Panc1 (cell line): ENCODE results near the gene TAP2. TPM values are rescaled to one million over a fixed set of nuclear protein-coding genes. Genes with fewer than 3 reads are reported as not detected.

Experiments
- ATAC-seq: fragments of 200-7000 bp; cut with Tn5 transposase; 2 replicates; pipeline ENCODE4 v1.9.1; 2020; ENCODE audit warnings: mild to moderate bottlenecking, moderate library complexity
- BruUV-seq: library from RNA; stranded (reverse); fragments of 400-500 nt; replicated peaks from 2 replicates; lab custom pipeline; 2021; lab: Mats Ljungman, UMichigan
- CTCF ChIA-PET: fragments of 300-600 bp; sonication (Branson Sonifier 250); formaldehyde crosslinking; loops from one replicate; lab custom pipeline; 2022; ENCODE audit warnings: antibody characterized with exemption; lab: Charles Lee
- POLR2A ChIA-PET: fragments of 300-600 bp; sonication (Branson Sonifier 250); formaldehyde crosslinking; loops from one replicate; lab custom pipeline; 2022; ENCODE audit warnings: antibody characterized with exemption; lab: Charles Lee
- DNase-seq: peaks from one replicate; pipeline ENCODE4 v3.0.0-alpha.2; 2010; ENCODE audit warnings: low read depth, low spot score
- H3K27ac ChIP-seq: 2 replicates; pipeline ENCODE4 v1.5.1; 2011; ENCODE audit warnings: mild to moderate bottlenecking, low read length, inconsistent platforms
- H3K27me3 ChIP-seq: fragments of 200-500 bp; sonication (Bioruptor generic); 2 replicates; pipeline ENCODE4 v1.6.0; 2014; ENCODE audit warnings: low read length, inconsistent platforms; ENCODE audit not compliant: control insufficient read depth, insufficient read depth
- H3K36me3 ChIP-seq: fragments of 200-500 bp; sonication (Bioruptor generic); 2 replicates; pipeline ENCODE4 v1.5.1; 2014; ENCODE audit warnings: inconsistent platforms, mild to moderate bottlenecking, low read length, moderate library complexity; ENCODE audit not compliant: control insufficient read depth, insufficient read depth
- H3K4me1 ChIP-seq: 2 replicates; pipeline ENCODE4 v1.5.1; 2011; ENCODE audit warnings: inconsistent platforms, mild to moderate bottlenecking, low read length, moderate library complexity; ENCODE audit not compliant: control insufficient read depth, insufficient read depth
- H3K4me3 ChIP-seq, 2 experiments: 2 replicates each; pipeline ENCODE4 v1.5.1; 2011 to 2012; ENCODE audit warnings: low read depth in 2 of 2, low read length in 2 of 2, mild to moderate bottlenecking in 2 of 2, inconsistent platforms in 1 of 2, moderate library complexity in 1 of 2
- H3K9me3 ChIP-seq: fragments of 200-500 bp; sonication (Bioruptor generic); 2 replicates; pipeline ENCODE4 v1.5.1; 2014; ENCODE audit warnings: low read depth, mild to moderate bottlenecking, inconsistent platforms, low read length, moderate library complexity; ENCODE audit not compliant: control insufficient read depth, insufficient read depth
- POLR2AphosphoS5 ChIP-seq: IDR thresholded peaks from 2 replicates; pipeline ENCODE4 v1.6.1; 2012; ENCODE audit warnings: mild to moderate bottlenecking, low read depth, low read length, moderate library complexity
- REST ChIP-seq, 2 experiments: IDR thresholded peaks; 2 replicates each; pipeline ENCODE4 v1.6.1; 2011 to 2012; ENCODE audit warnings: low read depth in 2 of 2, control low read depth in 1 of 2, low read length in 1 of 2, mild to moderate bottlenecking in 1 of 2, moderate library complexity in 1 of 2; ENCODE audit not compliant: insufficient read depth in 1 of 2
- SIN3A ChIP-seq: IDR thresholded peaks from 2 replicates; pipeline ENCODE4 v1.6.1; 2012; ENCODE audit warnings: low read depth, mild to moderate bottlenecking, low read length, moderate library complexity, borderline replicate concordance; ENCODE audit not compliant: insufficient read depth
- TCF7L2 ChIP-seq: IDR thresholded peaks from 2 replicates; pipeline ENCODE4 v1.6.1; 2011; ENCODE audit warnings: mild to moderate bottlenecking, low read depth, low read length, inconsistent platforms
- in situ Hi-C: cut with HindIII; loops from 2 replicates; pipeline ENCODE4 v1.10.0; 2016; ENCODE audit warnings: low sequenced_read_pairs, low pct_unique_long_range_greater_than_20kb
- intact Hi-C: fragments of 100-400 bp; cut with micrococcal nuclease; formaldehyde crosslinking; loops from one replicate; pipeline ENCODE4 v1.10.0; 2022; ENCODE audit not compliant: unreplicated experiment
- total RNA-seq: library from RNA; stranded (reverse); gene quantifications from one replicate; pipeline ENCODE4 v1.2.1, GENCODE V29; 2021; ENCODE audit not compliant: unreplicated experiment
- TF ChIP-seq, protein P1 (sequence below): fragments of 450-650 bp; IDR thresholded peaks from 2 replicates; pipeline ENCODE4 v1.5.1; 2017; ENCODE audit warnings: mild to moderate bottlenecking

The TAP2 gene
- total RNA-seq, 1 experiment from 2014 or later, result 93.6 TPM

DNA sequence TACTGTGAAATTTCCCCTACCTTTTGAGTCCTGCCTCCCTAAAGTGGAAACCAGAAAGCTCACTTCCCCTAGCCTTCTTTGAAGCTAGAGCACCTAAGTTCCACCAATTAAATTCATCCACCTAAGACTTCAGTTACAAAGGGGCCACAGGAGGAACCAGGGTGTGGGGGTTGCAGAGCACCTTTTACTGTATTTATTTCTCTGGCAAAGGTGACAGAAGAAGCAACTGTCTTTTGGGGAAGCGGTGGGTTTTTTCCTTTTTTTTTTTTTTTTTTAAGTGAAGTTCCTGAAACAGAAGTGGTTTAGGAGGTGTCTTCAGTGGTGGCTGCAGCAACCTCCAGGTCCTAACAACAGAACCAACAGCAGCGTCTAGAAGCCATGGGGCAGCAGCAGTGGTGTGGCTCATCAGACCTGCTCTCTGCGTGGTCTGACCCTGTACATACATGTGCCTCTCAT is 28.5 kb upstream of the TAP2 start:
- Histone ChIP-seq H3K36me3 (no peaks in the 10 kb centered on the region), H3K27me3 (peaks cover 10% of the 10 kb centered on the region; the same call in 1 of the 2 replicates), H3K27ac (no peak overlapping the region), H3K4me3 (no peak overlapping the region), H3K9me3 (no peaks in the 10 kb centered on the region), H3K4me1 (peaks cover 3% of the 10 kb centered on the region; the same call in 1 of the 2 replicates)
- in situ Hi-C loops (no loop called here), intact Hi-C loops (loop anchor here (1.0 to 10.0 kb wide), 2 partner anchors 29 to 452 kb away; partner anchors contain the start of gene TAP2)
- ChIA-PET POLR2A (no interaction called here), CTCF (interaction anchor here (0.6 to 2.3 kb wide), 4 partner anchors 8 to 671 kb away, joined by 3 to 56 read pairs (median 4); partner anchors contain the start of gene TAP2)
- DNase-seq (no peak), ATAC-seq (no peak)
- no TSS peak for BruUV-seq
- TF ChIP-seq TCF7L2 (no peak), SIN3A (no peak), REST (IDR thresholded peaks at IDR 0.05; ENCODE audit: insufficient read depth in 1 of 2, low read depth in 2 of 2, low read length in 1 of 2) (no peak), POLR2AphosphoS5 (no peak)
- TF ChIP-seq, protein P1, sequence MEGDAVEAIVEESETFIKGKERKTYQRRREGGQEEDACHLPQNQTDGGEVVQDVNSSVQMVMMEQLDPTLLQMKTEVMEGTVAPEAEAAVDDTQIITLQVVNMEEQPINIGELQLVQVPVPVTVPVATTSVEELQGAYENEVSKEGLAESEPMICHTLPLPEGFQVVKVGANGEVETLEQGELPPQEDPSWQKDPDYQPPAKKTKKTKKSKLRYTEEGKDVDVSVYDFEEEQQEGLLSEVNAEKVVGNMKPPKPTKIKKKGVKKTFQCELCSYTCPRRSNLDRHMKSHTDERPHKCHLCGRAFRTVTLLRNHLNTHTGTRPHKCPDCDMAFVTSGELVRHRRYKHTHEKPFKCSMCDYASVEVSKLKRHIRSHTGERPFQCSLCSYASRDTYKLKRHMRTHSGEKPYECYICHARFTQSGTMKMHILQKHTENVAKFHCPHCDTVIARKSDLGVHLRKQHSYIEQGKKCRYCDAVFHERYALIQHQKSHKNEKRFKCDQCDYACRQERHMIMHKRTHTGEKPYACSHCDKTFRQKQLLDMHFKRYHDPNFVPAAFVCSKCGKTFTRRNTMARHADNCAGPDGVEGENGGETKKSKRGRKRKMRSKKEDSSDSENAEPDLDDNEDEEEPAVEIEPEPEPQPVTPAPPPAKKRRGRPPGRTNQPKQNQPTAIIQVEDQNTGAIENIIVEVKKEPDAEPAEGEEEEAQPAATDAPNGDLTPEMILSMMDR, result no peak

DNA sequence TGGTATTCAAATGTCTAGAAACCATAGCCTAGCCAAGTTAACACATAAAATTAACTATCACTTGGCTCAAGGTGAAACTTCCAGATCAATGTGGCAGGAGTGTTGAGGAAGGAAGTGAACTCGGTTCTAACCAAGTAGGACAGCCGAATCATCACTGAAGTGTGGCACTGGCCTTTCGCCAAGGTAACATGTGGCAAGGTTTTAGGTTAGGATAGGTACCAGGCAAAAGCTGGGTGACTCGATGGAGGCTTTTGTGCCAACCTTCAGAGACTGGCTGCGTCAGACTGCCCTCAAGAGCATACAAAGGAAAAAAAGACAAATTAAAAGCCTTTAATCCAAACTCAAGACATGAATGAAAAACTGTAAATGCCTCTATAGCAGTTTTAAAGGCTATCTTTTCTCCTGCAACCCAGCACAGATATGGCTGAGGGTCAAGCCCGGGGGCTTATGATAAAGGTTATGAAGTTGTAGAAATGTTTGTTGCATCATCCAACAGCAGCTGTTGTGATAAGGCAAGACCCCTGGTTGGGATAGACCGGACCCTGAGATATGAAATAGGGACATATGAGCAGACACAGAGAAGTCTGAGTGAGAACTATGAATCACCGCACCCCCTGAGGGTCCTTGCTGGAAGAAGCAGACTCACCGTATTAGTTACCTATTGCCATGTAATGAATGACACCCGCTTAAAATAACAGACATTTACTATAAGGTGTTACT is 27.3 kb upstream of the TAP2 start:
- TF ChIP-seq REST (IDR thresholded peaks at IDR 0.05; ENCODE audit: insufficient read depth in 1 of 2, low read depth in 2 of 2, low read length in 1 of 2) (no peak), SIN3A (no peak), TCF7L2 (no peak), POLR2AphosphoS5 (no peak)
- TF ChIP-seq, protein P1, result no peak
- CTCF ChIA-PET, result no interaction called here
- Histone ChIP-seq H3K36me3 (no peaks in the 10 kb centered on the region), H3K27ac (no peak overlapping the region), H3K9me3 (no peaks in the 10 kb centered on the region), H3K27me3 (peaks cover 9% of the 10 kb centered on the region; the same call in 1 of the 2 replicates), H3K4me1 (peaks cover 13% of the 10 kb centered on the region), H3K4me3 (no peak overlapping the region)
- intact Hi-C loops, result loop anchor here (10.0 kb wide), 1 partner anchor 451 kb away; no protein-coding TSS in a partner anchor
- POLR2A ChIA-PET, result no interaction called here
- ATAC-seq, result no peak
- in situ Hi-C loops, result no loop called here
- DNase-seq, result no peak
- no TSS peak for BruUV-seq
